GM12878 (cell line): ENCODE results near the gene ERN1. TPM values are rescaled to one million over a fixed set of nuclear protein-coding genes. Genes with fewer than 3 reads are reported as not detected.

Experiments used
- ATAC-seq: fragments of 200-7000 bp; cut with Tn5 transposase; 3 replicates; pipeline ENCODE4 v1.9.1; 2020; ENCODE audit warnings: mild to moderate bottlenecking, moderate library complexity
- BruUV-seq: library from RNA; stranded (reverse); fragments of 400-500 nt; replicated peaks from 2 replicates; lab custom pipeline; 2021; lab: Mats Ljungman, UMichigan
- CTCF ChIA-PET: fragments of 300-600 bp; sonication (Branson Sonifier 250); formaldehyde crosslinking; extraction: SDS; loops from one replicate; lab custom pipeline; 2021; ENCODE audit warnings: inconsistent platforms; lab: Yijun Ruan, JAX
- POLR2A ChIA-PET: fragments of 350-600 bp; formaldehyde crosslinking; extraction: SDS; loops from one replicate; lab custom pipeline; 2021; ENCODE audit warnings: inconsistent platforms; lab: Charles Lee
- RAD21 ChIA-PET: fragments of 300-600 bp; sonication (Branson Sonifier 250); formaldehyde crosslinking; loops from one replicate; lab custom pipeline; 2023; ENCODE audit warnings: antibody characterized with exemption; ENCODE audit not compliant: unreplicated experiment; lab: Charles Lee
- SMC1A ChIA-PET: fragments of 300-600 bp; sonication (Branson Sonifier 250); formaldehyde crosslinking; loops from one replicate; lab custom pipeline; 2023; ENCODE audit not compliant: unreplicated experiment, uncharacterized antibody; lab: Charles Lee
- DNase-seq: peaks from one replicate; pipeline ENCODE4 v3.0.0-alpha.2; 2011; ENCODE audit warnings: low read depth, low spot score
- FAIRE-seq: peaks from 3 replicates; lab custom pipeline; 2011; peaks lifted over from hg19 to GRCh38; lab: Jason Lieb, UNC
- H2AFZ ChIP-seq: 2 replicates; pipeline ENCODE4 v1.6.0; 2011; ENCODE audit warnings: low read depth, low read length, control low read depth; ENCODE audit not compliant: control insufficient read depth
- H3K27ac ChIP-seq: 2 replicates; pipeline ENCODE4 v1.5.1; 2011; ENCODE audit warnings: control low read depth; ENCODE audit not compliant: control insufficient read depth, insufficient read depth
- H3K27me3 ChIP-seq, 2 experiments: replicated peaks in 1 of 2; 2 replicates each; pipeline versions ENCODE4 v1.6.0 to v1.6.1; 2011; ENCODE audit warnings: low read length in 1 of 2; ENCODE audit not compliant: control insufficient read depth in 2 of 2, insufficient read depth in 2 of 2
- H3K36me3 ChIP-seq, 2 experiments: 2 replicates each; pipeline ENCODE4 v1.5.1; 2011; ENCODE audit warnings: low read length in 1 of 2; ENCODE audit not compliant: control insufficient read depth in 2 of 2, insufficient read depth in 2 of 2
- H3K4me1 ChIP-seq: 2 replicates; pipeline ENCODE4 v1.6.1; 2011; ENCODE audit warnings: mild to moderate bottlenecking, low read length, moderate library complexity, mixed read lengths; ENCODE audit not compliant: control insufficient read depth, insufficient read depth
- H3K4me2 ChIP-seq: 2 replicates; pipeline ENCODE4 v1.6.0; 2011; ENCODE audit warnings: control low read depth; ENCODE audit not compliant: control insufficient read depth, insufficient read depth
- H3K4me3 ChIP-seq: fragments of 200-600 bp; sonication (generic); 2 replicates; pipeline ENCODE4 v1.5.1; 2016
- H3K79me2 ChIP-seq: 2 replicates; pipeline ENCODE4 v1.6.0; 2011; ENCODE audit warnings: low read length; ENCODE audit not compliant: control insufficient read depth, insufficient read depth
- H3K9ac ChIP-seq: 2 replicates; pipeline ENCODE4 v1.8.0; 2011; ENCODE audit warnings: low read length, control low read depth, mixed read lengths; ENCODE audit not compliant: control insufficient read depth, insufficient read depth
- H3K9me3 ChIP-seq: replicated peaks from 3 replicates; pipeline ENCODE4 v1.5.1; 2011; ENCODE audit warnings: mild to moderate bottlenecking, low read length; ENCODE audit not compliant: control insufficient read depth, insufficient read depth
- H4K20me1 ChIP-seq: 2 replicates; pipeline ENCODE4 v1.6.0; 2011; ENCODE audit not compliant: control insufficient read depth, insufficient read depth
- ASH2L ChIP-seq: fragments of 300-600, 200-600 bp; sonication (generic); IDR thresholded peaks from 2 replicates; pipeline ENCODE4 v1.6.1; 2017; ENCODE audit warnings: low read depth, mild to moderate bottlenecking, borderline replicate concordance
- BRCA1 ChIP-seq: IDR thresholded peaks from 2 replicates; pipeline ENCODE4 v1.6.1; 2011; ENCODE audit warnings: low read depth, low read length, improper control_type of control experiment
- CBFB ChIP-seq: IDR thresholded peaks from 2 replicates; pipeline ENCODE4 v1.6.1; 2016; ENCODE audit warnings: antibody characterized with exemption, low read depth
- CHD4 ChIP-seq: fragments of 200-600 bp; sonication (generic); IDR thresholded peaks from 2 replicates; pipeline ENCODE4 v1.6.1; 2016; ENCODE audit warnings: mild to moderate bottlenecking
- DPF2 ChIP-seq: fragments of 450-650 bp; IDR thresholded peaks from 2 replicates; pipeline ENCODE4 v1.6.1; 2017; ENCODE audit warnings: mild to moderate bottlenecking
- GATAD2B ChIP-seq: fragments of 450-650 bp; conservative IDR thresholded peaks from 2 replicates; pipeline ENCODE4 v1.6.1; 2017; ENCODE audit warnings: low read depth, mild to moderate bottlenecking, moderate library complexity
- HDAC2 ChIP-seq: fragments of 200-600 bp; sonication (generic); IDR thresholded peaks from 2 replicates; pipeline ENCODE4 v1.6.1; 2017
- MEF2A ChIP-seq: IDR thresholded peaks from 2 replicates; pipeline ENCODE4 v1.6.1; 2011; ENCODE audit warnings: low read depth, mild to moderate bottlenecking, low read length, moderate library complexity; ENCODE audit not compliant: insufficient read depth
- MEF2B ChIP-seq: fragments of 450-650 bp; IDR thresholded peaks from 2 replicates; pipeline ENCODE4 v1.6.1; 2018; ENCODE audit warnings: mild to moderate bottlenecking, moderate library complexity; ENCODE audit not compliant: partially characterized antibody, poor library complexity, severe bottlenecking
- NRF1 ChIP-seq: conservative IDR thresholded peaks from 2 replicates; pipeline ENCODE4 v1.6.1; 2011; ENCODE audit warnings: mild to moderate bottlenecking, low read depth, low read length, improper control_type of control experiment
- RELA ChIP-seq: fragments of 450-650 bp; IDR thresholded peaks from 2 replicates; pipeline ENCODE4 v1.8.0; 2014; ENCODE audit warnings: borderline replicate concordance; ENCODE audit not compliant: partially characterized antibody
- SMAD5 ChIP-seq: IDR thresholded peaks from 2 replicates; pipeline ENCODE4 v1.6.1; 2016; ENCODE audit warnings: antibody characterized with exemption, low read depth
- SP1 ChIP-seq: IDR thresholded peaks from one replicate; pipeline ENCODE4 v1.6.1; 2011; ENCODE audit warnings: low read depth, low read length
- ZBED1 ChIP-seq: IDR thresholded peaks from 2 replicates; pipeline ENCODE4 v1.6.1; 2016; ENCODE audit warnings: borderline replicate concordance
- WGBS: methylation state at CpG from one replicate; pipeline ENCODE4 v1.1.6; 2016; ENCODE audit warnings: low lambda C conversion rate; ENCODE audit not compliant: insufficient replicate concordance, insufficient coverage; ENCODE audit errors: missing lambda C conversion rate; 5-methylcytosine and 5-hydroxymethylcytosine counted together
- in situ Hi-C: fragments of 300-500 bp; cut with MboI; formaldehyde crosslinking; loops from 9 replicates; pipeline ENCODE4 v1.14.3; 2018; ENCODE audit warnings: mixed read lengths
- intact Hi-C: fragments of 100-400 bp; cut with micrococcal nuclease; formaldehyde crosslinking; loops from one replicate; pipeline ENCODE4 v1.14.2; 2022; ENCODE audit not compliant: unreplicated experiment
- polyA plus RNA-seq, 11 experiments: library from polyadenylated mRNA; depleted of rRNA in 4 of 11; unstranded in 6 of 11; stranded (reverse) in 5 of 11; fragments of >200 nt; fragmentation: Nextera tagmentation in 4 of 11; fragmentation: Illumina TruSeq in 1 of 11; extraction: Ambion mirVana in 4 of 11; extraction: Trizol in 1 of 11; gene quantifications; 1 replicate in 1 of 11; 2 replicates in 10 of 11; pipeline versions ENCODE4 v1.2.1 to v1.2.3, GENCODE V29; 2011 to 2016; ENCODE audit warnings: inconsistent platforms in 2 of 11, missing spikeins in 2 of 11, low read depth in 1 of 11
- total RNA-seq, 4 experiments: library from RNA; depleted of rRNA in 3 of 4; stranded (reverse); fragments of >200 nt in 3 of 4; fragmentation: Illumina TruSeq in 1 of 4; extraction: Trizol in 1 of 4; gene quantifications; 2 replicates each; pipeline versions ENCODE4 v1.2.1 to v1.2.3, GENCODE V29; 2013 to 2021
- TF ChIP-seq, protein P1 (sequence below): fragments of 450-650 bp; conservative IDR thresholded peaks from 2 replicates; pipeline ENCODE4 v1.6.1; 2017; ENCODE audit warnings: mild to moderate bottlenecking, moderate library complexity
- TF ChIP-seq, protein P2 (sequence below): fragments of 450-650 bp; IDR thresholded peaks from 2 replicates; pipeline ENCODE4 v1.6.1; 2017; ENCODE audit warnings: mild to moderate bottlenecking
- TF ChIP-seq, protein P3 (sequence below): fragments of 450-650 bp; formaldehyde crosslinking; IDR thresholded peaks from 2 replicates; pipeline ENCODE4 v1.4.0; 2020; ENCODE audit warnings: mild to moderate bottlenecking, moderate library complexity
- TF ChIP-seq, protein P4 (sequence below): IDR thresholded peaks from 2 replicates; pipeline ENCODE4 v1.6.1; 2011; ENCODE audit warnings: borderline replicate concordance, low read depth, mild to moderate bottlenecking, moderate library complexity, mixed read lengths, low read length; ENCODE audit not compliant: insufficient read depth; ENCODE audit errors: extremely low read length

Gene ERN1
- total and polyA plus RNA-seq, 10 of the 15 experiments (the other 5 are each of a cell fraction or from before 2014, with no cell fraction given): 2.6 to 19.2 (median 7.6) TPM

DNA sequence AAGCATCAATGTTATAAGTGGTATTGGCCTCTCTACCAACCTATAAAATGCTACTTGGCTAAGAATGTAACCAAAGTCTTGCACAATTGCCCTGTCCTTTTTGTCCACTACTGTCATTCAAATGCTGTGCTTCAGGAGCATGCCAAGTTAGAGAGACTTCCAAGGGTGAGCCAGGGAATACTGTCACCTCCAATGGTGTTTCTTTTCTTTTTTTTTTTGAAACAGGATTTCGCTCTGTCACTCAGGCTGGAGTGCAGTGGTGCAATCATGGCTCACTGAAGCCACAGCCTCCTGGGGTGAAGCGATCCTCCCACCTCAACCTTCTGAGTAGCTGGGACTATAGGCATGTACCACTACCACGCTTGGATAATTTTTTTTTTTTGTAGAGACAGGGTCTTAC lies 43.7 kb upstream of the ERN1 start:
- Histone ChIP-seq H3K27ac (no peak overlapping the region), H3K9me3 (no peaks in the 10 kb centered on the region), H2AFZ (no peak overlapping the region), H3K4me1 (no peaks in the 10 kb centered on the region), H3K9ac (no peak overlapping the region), H3K79me2 (no peaks in the 10 kb centered on the region), H3K36me3 (peaks cover 0 to 2% of the 10 kb centered on the region in 2 experiments; a peak in 2 of 4 replicates), H3K4me3 (no peak overlapping the region), H3K4me2 (no peak overlapping the region), H4K20me1 (no peaks in the 10 kb centered on the region), H3K27me3 (no peaks in the 10 kb centered on the region)
- POLR2A ChIA-PET: no interaction called here
- CTCF ChIA-PET: no interaction called here
- RAD21 ChIA-PET: no interaction called here
- SMC1A ChIA-PET: no interaction called here
- in situ Hi-C loops (no loop called here), intact Hi-C loops (no loop called here)
- FAIRE-seq: no peak
- no peak for DNase-seq
- ATAC-seq: no peak
- 89% methylated on average over 3 of the region's 3 CpGs for WGBS
- no TSS peak for BruUV-seq
- TF ChIP-seq GATAD2B: no peak
- TF ChIP-seq, protein P1, sequence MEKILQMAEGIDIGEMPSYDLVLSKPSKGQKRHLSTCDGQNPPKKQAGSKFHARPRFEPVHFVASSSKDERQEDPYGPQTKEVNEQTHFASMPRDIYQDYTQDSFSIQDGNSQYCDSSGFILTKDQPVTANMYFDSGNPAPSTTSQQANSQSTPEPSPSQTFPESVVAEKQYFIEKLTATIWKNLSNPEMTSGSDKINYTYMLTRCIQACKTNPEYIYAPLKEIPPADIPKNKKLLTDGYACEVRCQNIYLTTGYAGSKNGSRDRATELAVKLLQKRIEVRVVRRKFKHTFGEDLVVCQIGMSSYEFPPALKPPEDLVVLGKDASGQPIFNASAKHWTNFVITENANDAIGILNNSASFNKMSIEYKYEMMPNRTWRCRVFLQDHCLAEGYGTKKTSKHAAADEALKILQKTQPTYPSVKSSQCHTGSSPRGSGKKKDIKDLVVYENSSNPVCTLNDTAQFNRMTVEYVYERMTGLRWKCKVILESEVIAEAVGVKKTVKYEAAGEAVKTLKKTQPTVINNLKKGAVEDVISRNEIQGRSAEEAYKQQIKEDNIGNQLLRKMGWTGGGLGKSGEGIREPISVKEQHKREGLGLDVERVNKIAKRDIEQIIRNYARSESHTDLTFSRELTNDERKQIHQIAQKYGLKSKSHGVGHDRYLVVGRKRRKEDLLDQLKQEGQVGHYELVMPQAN: no peak
- TF ChIP-seq DPF2: no peak
- TF ChIP-seq BRCA1: no peak
- TF ChIP-seq NRF1: no peak
- TF ChIP-seq MEF2A: no peak
- TF ChIP-seq SP1: no peak
- TF ChIP-seq, protein P2, sequence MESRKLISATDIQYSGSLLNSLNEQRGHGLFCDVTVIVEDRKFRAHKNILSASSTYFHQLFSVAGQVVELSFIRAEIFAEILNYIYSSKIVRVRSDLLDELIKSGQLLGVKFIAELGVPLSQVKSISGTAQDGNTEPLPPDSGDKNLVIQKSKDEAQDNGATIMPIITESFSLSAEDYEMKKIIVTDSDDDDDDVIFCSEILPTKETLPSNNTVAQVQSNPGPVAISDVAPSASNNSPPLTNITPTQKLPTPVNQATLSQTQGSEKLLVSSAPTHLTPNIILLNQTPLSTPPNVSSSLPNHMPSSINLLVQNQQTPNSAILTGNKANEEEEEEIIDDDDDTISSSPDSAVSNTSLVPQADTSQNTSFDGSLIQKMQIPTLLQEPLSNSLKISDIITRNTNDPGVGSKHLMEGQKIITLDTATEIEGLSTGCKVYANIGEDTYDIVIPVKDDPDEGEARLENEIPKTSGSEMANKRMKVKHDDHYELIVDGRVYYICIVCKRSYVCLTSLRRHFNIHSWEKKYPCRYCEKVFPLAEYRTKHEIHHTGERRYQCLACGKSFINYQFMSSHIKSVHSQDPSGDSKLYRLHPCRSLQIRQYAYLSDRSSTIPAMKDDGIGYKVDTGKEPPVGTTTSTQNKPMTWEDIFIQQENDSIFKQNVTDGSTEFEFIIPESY: no peak
- no peak for TF ChIP-seq CHD4
- TF ChIP-seq SMAD5: no peak
- no peak for TF ChIP-seq CBFB
- TF ChIP-seq MEF2B: no peak
- no peak for TF ChIP-seq ASH2L
- TF ChIP-seq RELA: no peak
- no peak for TF ChIP-seq ZBED1
- TF ChIP-seq, protein P3, sequence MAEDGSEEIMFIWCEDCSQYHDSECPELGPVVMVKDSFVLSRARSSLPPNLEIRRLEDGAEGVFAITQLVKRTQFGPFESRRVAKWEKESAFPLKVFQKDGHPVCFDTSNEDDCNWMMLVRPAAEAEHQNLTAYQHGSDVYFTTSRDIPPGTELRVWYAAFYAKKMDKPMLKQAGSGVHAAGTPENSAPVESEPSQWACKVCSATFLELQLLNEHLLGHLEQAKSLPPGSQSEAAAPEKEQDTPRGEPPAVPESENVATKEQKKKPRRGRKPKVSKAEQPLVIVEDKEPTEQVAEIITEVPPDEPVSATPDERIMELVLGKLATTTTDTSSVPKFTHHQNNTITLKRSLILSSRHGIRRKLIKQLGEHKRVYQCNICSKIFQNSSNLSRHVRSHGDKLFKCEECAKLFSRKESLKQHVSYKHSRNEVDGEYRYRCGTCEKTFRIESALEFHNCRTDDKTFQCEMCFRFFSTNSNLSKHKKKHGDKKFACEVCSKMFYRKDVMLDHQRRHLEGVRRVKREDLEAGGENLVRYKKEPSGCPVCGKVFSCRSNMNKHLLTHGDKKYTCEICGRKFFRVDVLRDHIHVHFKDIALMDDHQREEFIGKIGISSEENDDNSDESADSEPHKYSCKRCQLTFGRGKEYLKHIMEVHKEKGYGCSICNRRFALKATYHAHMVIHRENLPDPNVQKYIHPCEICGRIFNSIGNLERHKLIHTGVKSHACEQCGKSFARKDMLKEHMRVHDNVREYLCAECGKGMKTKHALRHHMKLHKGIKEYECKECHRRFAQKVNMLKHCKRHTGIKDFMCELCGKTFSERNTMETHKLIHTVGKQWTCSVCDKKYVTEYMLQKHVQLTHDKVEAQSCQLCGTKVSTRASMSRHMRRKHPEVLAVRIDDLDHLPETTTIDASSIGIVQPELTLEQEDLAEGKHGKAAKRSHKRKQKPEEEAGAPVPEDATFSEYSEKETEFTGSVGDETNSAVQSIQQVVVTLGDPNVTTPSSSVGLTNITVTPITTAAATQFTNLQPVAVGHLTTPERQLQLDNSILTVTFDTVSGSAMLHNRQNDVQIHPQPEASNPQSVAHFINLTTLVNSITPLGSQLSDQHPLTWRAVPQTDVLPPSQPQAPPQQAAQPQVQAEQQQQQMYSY: no peak
- no peak for TF ChIP-seq HDAC2
- TF ChIP-seq, protein P4, sequence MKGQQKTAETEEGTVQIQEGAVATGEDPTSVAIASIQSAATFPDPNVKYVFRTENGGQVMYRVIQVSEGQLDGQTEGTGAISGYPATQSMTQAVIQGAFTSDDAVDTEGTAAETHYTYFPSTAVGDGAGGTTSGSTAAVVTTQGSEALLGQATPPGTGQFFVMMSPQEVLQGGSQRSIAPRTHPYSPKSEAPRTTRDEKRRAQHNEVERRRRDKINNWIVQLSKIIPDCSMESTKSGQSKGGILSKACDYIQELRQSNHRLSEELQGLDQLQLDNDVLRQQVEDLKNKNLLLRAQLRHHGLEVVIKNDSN: no peak
